ENCODE results near the gene FAM222B. TPM values are rescaled to one million over a fixed set of nuclear protein-coding genes. Genes with fewer than 3 reads are reported as not detected.

Gene FAM222B
- total RNA-seq, 2 experiments from 2014 or later = 4.0 to 15.2 TPM

GRCh38 chr17:28729950-28730330, 112.7 kb downstream of the FAM222B start:
- intact Hi-C loops (cut with micrococcal nuclease; ENCODE audit: unreplicated experiment) = loop anchor here (5.0 kb wide), 2 partner anchors 32 to 122 kb away; no protein-coding TSS in a partner anchor
- TF ChIP-seq EZH2phosphoT487 (IDR thresholded peaks at IDR 0.05; ENCODE audit: borderline replicate concordance, low read depth, low read length) (no peak), CTCF (conservative IDR thresholded peaks at IDR 0.05; ENCODE audit: low read length) (no peak)
- Histone ChIP-seq H3K79me2 (ENCODE audit: insufficient read depth, low read depth, low read length) (no peaks in the 10 kb centered on the region; the same call in 1 of the 2 replicates), H3K9me3 (ENCODE audit: low read length) (no peaks in the 10 kb centered on the region), H3K27ac (ENCODE audit: low read depth, low read length, poor library complexity, severe bottlenecking) (peak overlapping the region; percentile 94), H3K9me2 (ENCODE audit: insufficient read depth, low read length) (no peaks in the 10 kb centered on the region), H3K4me3 (ENCODE audit: low read depth, low read length, poor library complexity, severe bottlenecking) (no peak overlapping the region), H4K20me1 (ENCODE audit: insufficient read depth, low read length) (no peaks in the 10 kb centered on the region), H3K36me3 (ENCODE audit: insufficient read depth, low read length) (peaks cover 14% of the 10 kb centered on the region), H2AFZ (ENCODE audit: low read length) (no peak overlapping the region), H3K4me2 (ENCODE audit: low read length) (peak overlapping the region; percentile 96; the same call in 1 of the 2 replicates), H3K4me1 (ENCODE audit: insufficient read depth, low read length, poor library complexity, severe bottlenecking) (peaks cover 55% of the 10 kb centered on the region)
- ChIA-PET POLR2A (interaction anchor here (0.6 kb wide), 1 partner anchor 10 kb away, joined by 4 read pairs; no protein-coding TSS in a partner anchor), CTCF (ENCODE audit: unreplicated experiment) (no interaction called here)
- no peak for DNase-seq (ENCODE audit: low spot score)
- no TSS peak for BruUV-seq (replicated peaks)

GRCh38 chr17:28728364-28729200, 114.0 kb downstream of the FAM222B start, which contains the start of gene NEK8:
Gene NEK8, plus strand, starts transcription at chr17:28728788. Its CDS starts 26 bp downstream, at chr17:28728814.
- BruUV-seq (replicated peaks) = no TSS peak
- H3K79me2 ChIP-seq (ENCODE audit: insufficient read depth, low read depth, low read length) = no peaks in the 10 kb centered on the region; the same call in 1 of the 2 replicates
- H3K4me3 ChIP-seq (ENCODE audit: low read depth, low read length, poor library complexity, severe bottlenecking) = peak within 1 kb of the TSS; percentile 69
- peak within 1 kb of the TSS; percentile 96 for H3K4me2 ChIP-seq (ENCODE audit: low read length)
- TF ChIP-seq EZH2phosphoT487 (IDR thresholded peaks at IDR 0.05; ENCODE audit: borderline replicate concordance, low read depth, low read length) (no peak), CTCF (conservative IDR thresholded peaks at IDR 0.05; ENCODE audit: low read length) (no peak)
- CTCF ChIA-PET (ENCODE audit: unreplicated experiment) = interaction anchor here (0.6 to 3.5 kb wide), 7 partner anchors 9 to 183 kb away, joined by 3 to 27 read pairs (median 9); partner anchors contain the start of gene RPL23A
- intact Hi-C loops (cut with micrococcal nuclease; ENCODE audit: unreplicated experiment) = loop anchor here (1.0 to 5.0 kb wide), 5 partner anchors 10 to 175 kb away; partner anchors contain the start of gene DHRS13
- no peaks in the 10 kb centered on the region for H3K9me2 ChIP-seq (ENCODE audit: insufficient read depth, low read length)
- no peaks in the 10 kb centered on the region for H3K9me3 ChIP-seq (ENCODE audit: low read length)
- POLR2A ChIA-PET = interaction anchor here (0.6 to 4.1 kb wide), 10 partner anchors 9 to 412 kb away, joined by 3 to 56 read pairs (median 6); partner anchors contain the start of gene RPL23A
- H2AFZ ChIP-seq (ENCODE audit: low read length) = peak within 1 kb of the TSS; percentile 63
- H3K27ac ChIP-seq (ENCODE audit: low read depth, low read length, poor library complexity, severe bottlenecking) = peak within 1 kb of the TSS; percentile 94
- H3K36me3 ChIP-seq (ENCODE audit: insufficient read depth, low read length) = peaks cover 23% of the 10 kb centered on the region
- peaks cover 63% of the 10 kb centered on the region for H3K4me1 ChIP-seq (ENCODE audit: insufficient read depth, low read length, poor library complexity, severe bottlenecking)
- H4K20me1 ChIP-seq (ENCODE audit: insufficient read depth, low read length) = no peaks in the 10 kb centered on the region
- DNase-seq (ENCODE audit: low spot score) = peak; percentile 95
